SK-N-SH (cell line): ENCODE measurements around the gene TYW1B.
"Not testable (repeated sequence)": the region's sequence is repeated elsewhere in the genome, so short reads cannot be mapped to it uniquely, and the experiment has no call there.

Experiments
- CHD2 ChIP-seq: fragments of 150-350 bp; IDR thresholded peaks from 2 replicates; pipeline ENCODE4 v1.6.1; 2018; ENCODE audit warnings: low read length; ENCODE audit not compliant: partially characterized antibody
- EZH2phosphoT487 ChIP-seq: fragments of 200-600 bp; sonication (generic); IDR thresholded peaks from 2 replicates; pipeline ENCODE4 v1.6.1; 2017; ENCODE audit warnings: low read depth, mixed run types, mild to moderate bottlenecking, antibody characterized with exemption, moderate library complexity, borderline replicate concordance
- FOXM1 ChIP-seq: IDR thresholded peaks from 2 replicates; pipeline ENCODE4 v1.4.0; 2012; ENCODE audit warnings: low read depth, mild to moderate bottlenecking
- NFIC ChIP-seq: IDR thresholded peaks from 2 replicates; pipeline ENCODE4 v1.4.0; 2012; ENCODE audit warnings: borderline replicate concordance
- TCF12 ChIP-seq: IDR thresholded peaks from 2 replicates; pipeline ENCODE4 v1.4.0; 2012
- TF ChIP-seq, protein P1 (sequence below): fragments of 200-600 bp; sonication (generic); IDR thresholded peaks from 2 replicates; pipeline ENCODE4 v1.6.1; 2017; ENCODE audit warnings: antibody characterized with exemption, mild to moderate bottlenecking, moderate library complexity
- TF ChIP-seq, protein P2 (sequence below): IDR thresholded peaks from 2 replicates; pipeline ENCODE4; 2012

DNA sequence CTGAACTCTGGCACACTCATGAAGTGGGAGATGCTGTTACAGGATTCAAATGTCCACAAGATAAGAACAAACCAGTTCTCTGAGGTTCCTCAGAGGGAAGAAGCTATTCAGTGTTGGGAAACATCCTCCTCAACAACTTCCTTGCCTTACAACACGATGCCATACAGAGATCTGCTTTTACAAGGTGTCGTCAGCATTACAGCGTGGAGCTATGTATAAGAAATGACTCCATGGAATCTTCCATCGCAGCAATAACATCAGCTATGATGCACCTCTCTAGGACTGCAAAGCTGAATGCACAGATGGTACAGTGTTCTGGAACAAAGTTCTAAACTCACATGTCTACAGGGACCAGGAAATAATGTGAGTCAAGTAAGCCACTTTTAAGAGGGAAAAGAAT lies 122.3 kb downstream of the TYW1B start:
- not testable (repeated sequence) for TF ChIP-seq EZH2phosphoT487, TCF12, NFIC, FOXM1, CHD2
- TF ChIP-seq, protein P1, sequence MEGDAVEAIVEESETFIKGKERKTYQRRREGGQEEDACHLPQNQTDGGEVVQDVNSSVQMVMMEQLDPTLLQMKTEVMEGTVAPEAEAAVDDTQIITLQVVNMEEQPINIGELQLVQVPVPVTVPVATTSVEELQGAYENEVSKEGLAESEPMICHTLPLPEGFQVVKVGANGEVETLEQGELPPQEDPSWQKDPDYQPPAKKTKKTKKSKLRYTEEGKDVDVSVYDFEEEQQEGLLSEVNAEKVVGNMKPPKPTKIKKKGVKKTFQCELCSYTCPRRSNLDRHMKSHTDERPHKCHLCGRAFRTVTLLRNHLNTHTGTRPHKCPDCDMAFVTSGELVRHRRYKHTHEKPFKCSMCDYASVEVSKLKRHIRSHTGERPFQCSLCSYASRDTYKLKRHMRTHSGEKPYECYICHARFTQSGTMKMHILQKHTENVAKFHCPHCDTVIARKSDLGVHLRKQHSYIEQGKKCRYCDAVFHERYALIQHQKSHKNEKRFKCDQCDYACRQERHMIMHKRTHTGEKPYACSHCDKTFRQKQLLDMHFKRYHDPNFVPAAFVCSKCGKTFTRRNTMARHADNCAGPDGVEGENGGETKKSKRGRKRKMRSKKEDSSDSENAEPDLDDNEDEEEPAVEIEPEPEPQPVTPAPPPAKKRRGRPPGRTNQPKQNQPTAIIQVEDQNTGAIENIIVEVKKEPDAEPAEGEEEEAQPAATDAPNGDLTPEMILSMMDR, result not testable (repeated sequence)
- TF ChIP-seq, protein P2, sequence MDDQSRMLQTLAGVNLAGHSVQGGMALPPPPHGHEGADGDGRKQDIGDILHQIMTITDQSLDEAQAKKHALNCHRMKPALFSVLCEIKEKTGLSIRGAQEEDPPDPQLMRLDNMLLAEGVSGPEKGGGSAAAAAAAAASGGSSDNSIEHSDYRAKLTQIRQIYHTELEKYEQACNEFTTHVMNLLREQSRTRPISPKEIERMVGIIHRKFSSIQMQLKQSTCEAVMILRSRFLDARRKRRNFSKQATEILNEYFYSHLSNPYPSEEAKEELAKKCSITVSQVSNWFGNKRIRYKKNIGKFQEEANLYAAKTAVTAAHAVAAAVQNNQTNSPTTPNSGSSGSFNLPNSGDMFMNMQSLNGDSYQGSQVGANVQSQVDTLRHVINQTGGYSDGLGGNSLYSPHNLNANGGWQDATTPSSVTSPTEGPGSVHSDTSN, result not testable (repeated sequence)
